PC-3 (cell line): ENCODE results near the gene ELOVL4.

Experiments used
- EZH2 ChIP-seq: fragments of 300-600 bp; sonication (generic); IDR thresholded peaks from one replicate; pipeline ENCODE4 v1.6.1; 2017; ENCODE audit warnings: antibody characterized with exemption, mild to moderate bottlenecking, low read length; ENCODE audit not compliant: unreplicated experiment
- TF ChIP-seq, protein P1 (sequence below): fragments of 300-600 bp; sonication (generic); conservative IDR thresholded peaks from 2 replicates; pipeline ENCODE4 v1.5.1; 2017; ENCODE audit warnings: antibody characterized with exemption, low read depth, mild to moderate bottlenecking, low read length

DNA sequence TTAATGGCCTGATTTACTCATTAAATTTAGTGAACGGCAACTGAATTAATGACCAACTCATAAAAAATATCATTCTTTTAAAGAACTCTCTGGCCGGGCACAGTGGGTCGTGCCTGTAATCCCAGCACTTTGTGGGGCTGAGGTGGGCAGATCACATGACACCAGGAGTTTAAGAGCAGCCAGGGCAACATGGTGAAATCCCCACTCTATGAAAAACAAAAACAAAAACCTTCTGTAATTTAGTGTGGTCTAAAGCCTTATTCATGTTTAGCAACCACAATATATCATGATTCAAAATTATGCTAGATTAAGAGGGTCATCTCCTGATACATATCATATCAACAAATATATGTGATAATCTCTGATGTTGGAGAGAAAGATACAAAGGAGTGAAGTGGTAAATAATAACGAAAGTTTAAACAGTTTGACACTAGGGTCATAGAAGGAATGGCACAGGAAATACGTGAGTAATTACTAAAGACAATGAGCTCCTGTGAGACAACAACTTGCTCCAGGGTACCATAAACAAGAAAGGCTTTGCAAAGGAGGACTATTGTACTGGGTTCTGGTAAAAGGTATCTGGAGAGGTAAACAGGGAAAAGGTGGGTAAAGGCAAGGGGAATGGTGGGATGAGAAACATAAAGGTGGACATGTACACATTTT, 5.7 kb downstream of the ELOVL4 start:
- TF ChIP-seq, protein P1, sequence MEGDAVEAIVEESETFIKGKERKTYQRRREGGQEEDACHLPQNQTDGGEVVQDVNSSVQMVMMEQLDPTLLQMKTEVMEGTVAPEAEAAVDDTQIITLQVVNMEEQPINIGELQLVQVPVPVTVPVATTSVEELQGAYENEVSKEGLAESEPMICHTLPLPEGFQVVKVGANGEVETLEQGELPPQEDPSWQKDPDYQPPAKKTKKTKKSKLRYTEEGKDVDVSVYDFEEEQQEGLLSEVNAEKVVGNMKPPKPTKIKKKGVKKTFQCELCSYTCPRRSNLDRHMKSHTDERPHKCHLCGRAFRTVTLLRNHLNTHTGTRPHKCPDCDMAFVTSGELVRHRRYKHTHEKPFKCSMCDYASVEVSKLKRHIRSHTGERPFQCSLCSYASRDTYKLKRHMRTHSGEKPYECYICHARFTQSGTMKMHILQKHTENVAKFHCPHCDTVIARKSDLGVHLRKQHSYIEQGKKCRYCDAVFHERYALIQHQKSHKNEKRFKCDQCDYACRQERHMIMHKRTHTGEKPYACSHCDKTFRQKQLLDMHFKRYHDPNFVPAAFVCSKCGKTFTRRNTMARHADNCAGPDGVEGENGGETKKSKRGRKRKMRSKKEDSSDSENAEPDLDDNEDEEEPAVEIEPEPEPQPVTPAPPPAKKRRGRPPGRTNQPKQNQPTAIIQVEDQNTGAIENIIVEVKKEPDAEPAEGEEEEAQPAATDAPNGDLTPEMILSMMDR, result no peak
- TF ChIP-seq EZH2, result no peak
